Measurements from ENCODE around the gene UGT1A8. TPM values are rescaled to one million over a fixed set of nuclear protein-coding genes. Genes with fewer than 3 reads are reported as not detected.

Gene UGT1A8
- total RNA-seq, 1 donor from 2014 or later: 0.17 TPM

GRCh38 chr2:233761040-233761769 lies 143.8 kb downstream of the UGT1A8 start:
- no peak overlapping the region for H3K27ac Mint-ChIP-seq
- H3K9me3 Mint-ChIP-seq: peaks cover 10% of the 10 kb centered on the region
- TF ChIP-seq, protein P1, sequence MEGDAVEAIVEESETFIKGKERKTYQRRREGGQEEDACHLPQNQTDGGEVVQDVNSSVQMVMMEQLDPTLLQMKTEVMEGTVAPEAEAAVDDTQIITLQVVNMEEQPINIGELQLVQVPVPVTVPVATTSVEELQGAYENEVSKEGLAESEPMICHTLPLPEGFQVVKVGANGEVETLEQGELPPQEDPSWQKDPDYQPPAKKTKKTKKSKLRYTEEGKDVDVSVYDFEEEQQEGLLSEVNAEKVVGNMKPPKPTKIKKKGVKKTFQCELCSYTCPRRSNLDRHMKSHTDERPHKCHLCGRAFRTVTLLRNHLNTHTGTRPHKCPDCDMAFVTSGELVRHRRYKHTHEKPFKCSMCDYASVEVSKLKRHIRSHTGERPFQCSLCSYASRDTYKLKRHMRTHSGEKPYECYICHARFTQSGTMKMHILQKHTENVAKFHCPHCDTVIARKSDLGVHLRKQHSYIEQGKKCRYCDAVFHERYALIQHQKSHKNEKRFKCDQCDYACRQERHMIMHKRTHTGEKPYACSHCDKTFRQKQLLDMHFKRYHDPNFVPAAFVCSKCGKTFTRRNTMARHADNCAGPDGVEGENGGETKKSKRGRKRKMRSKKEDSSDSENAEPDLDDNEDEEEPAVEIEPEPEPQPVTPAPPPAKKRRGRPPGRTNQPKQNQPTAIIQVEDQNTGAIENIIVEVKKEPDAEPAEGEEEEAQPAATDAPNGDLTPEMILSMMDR (conservative IDR thresholded peaks at IDR 0.05): no peak
- peaks cover 19% of the 10 kb centered on the region for H3K27me3 Mint-ChIP-seq
- no peaks in the 10 kb centered on the region for H3K36me3 Mint-ChIP-seq
- no peak for DNase-seq (ENCODE audit: extremely low spot score, unreplicated experiment)
- H3K4me3 Mint-ChIP-seq: no peak overlapping the region
- H3K4me1 Mint-ChIP-seq (ENCODE audit: unreplicated experiment): no peaks in the 10 kb centered on the region

DNA sequence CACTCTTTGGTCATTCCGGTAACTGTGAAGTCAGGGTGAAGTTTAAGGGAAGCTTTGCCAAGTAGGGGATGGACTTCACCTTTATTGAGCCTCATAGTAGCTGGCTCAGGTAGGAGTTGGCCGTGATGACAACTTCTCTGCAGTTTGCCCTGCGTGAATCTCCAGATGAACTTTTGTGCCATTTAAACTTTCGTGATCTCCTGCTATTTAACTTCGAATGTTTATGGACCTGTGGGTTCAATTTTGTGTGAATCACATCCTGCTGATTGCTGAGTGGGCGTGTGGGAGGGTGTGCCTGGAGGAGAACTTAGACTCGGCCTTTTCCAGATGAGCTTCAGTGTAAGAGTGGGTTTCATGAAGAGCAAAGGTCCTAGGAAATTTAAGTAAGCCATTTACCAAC lies 146.8 kb downstream of the UGT1A8 start:
- H3K9me3 Mint-ChIP-seq: no peaks in the 10 kb centered on the region
- no peak overlapping the region for H3K4me3 Mint-ChIP-seq
- H3K36me3 Mint-ChIP-seq: no peaks in the 10 kb centered on the region
- H3K27ac Mint-ChIP-seq: no peak overlapping the region
- TF ChIP-seq, protein P1 (conservative IDR thresholded peaks at IDR 0.05): no peak
- DNase-seq (ENCODE audit: extremely low spot score, unreplicated experiment): no peak
- peaks cover 25% of the 10 kb centered on the region for H3K27me3 Mint-ChIP-seq
- no peaks in the 10 kb centered on the region for H3K4me1 Mint-ChIP-seq (ENCODE audit: unreplicated experiment)

- peaks cover 27% of the 10 kb centered on the region for H3K27me3 Mint-ChIP-seq
- TF ChIP-seq, protein P1 (conservative IDR thresholded peaks at IDR 0.05): no peak
- H3K9me3 Mint-ChIP-seq: no peaks in the 10 kb centered on the region
- no peaks in the 10 kb centered on the region for H3K4me1 Mint-ChIP-seq (ENCODE audit: unreplicated experiment)
- no peak for DNase-seq (ENCODE audit: extremely low spot score, unreplicated experiment)
- no peaks in the 10 kb centered on the region for H3K36me3 Mint-ChIP-seq
- H3K4me3 Mint-ChIP-seq: no peak overlapping the region
- H3K27ac Mint-ChIP-seq: no peak overlapping the region
Measured at GRCh38 chr2:233764761-233765160, 147.3 kb downstream of the UGT1A8 start.

DNA sequence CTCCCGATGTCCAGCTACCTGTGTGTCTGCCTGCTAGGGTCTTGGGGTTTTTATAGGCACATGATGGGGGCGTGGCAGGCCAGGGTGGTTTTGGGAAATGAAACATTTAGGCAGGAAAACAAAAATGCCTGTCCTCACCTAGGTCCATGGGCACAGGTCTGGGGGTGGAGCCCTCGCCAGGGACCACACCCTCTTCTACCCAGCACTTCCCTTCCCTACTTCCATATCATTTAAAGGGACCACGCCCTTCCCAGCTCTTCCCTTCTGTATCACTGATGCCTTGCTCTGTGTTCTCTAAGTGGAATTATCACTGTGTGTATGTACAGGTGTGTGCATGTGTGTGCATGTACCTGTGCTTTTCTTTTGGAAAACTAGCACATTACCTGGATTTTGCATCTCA lies 149.0 kb downstream of the UGT1A8 start:
- TF ChIP-seq, protein P1 (conservative IDR thresholded peaks at IDR 0.05): no peak
- Mint-ChIP-seq H3K27me3 (peaks cover 33% of the 10 kb centered on the region), H3K27ac (no peak overlapping the region), H3K9me3 (no peaks in the 10 kb centered on the region), H3K4me3 (no peak overlapping the region), H3K4me1 (ENCODE audit: unreplicated experiment) (no peaks in the 10 kb centered on the region), H3K36me3 (no peaks in the 10 kb centered on the region)
- DNase-seq (ENCODE audit: extremely low spot score, unreplicated experiment): no peak

DNA sequence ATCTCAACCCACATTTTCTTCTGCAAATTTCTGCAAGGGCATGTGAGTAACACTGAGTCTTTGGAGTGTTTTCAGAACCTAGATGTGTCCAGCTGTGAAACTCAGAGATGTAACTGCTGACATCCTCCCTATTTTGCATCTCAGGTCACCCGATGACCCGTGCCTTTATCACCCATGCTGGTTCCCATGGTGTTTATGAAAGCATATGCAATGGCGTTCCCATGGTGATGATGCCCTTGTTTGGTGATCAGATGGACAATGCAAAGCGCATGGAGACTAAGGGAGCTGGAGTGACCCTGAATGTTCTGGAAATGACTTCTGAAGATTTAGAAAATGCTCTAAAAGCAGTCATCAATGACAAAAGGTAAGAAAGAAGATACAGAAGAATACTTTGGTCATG lies 150.6 kb downstream of the UGT1A8 start:
- H3K4me3 Mint-ChIP-seq: no peak overlapping the region
- DNase-seq (ENCODE audit: extremely low spot score, unreplicated experiment): no peak
- H3K36me3 Mint-ChIP-seq: no peaks in the 10 kb centered on the region
- H3K9me3 Mint-ChIP-seq: no peaks in the 10 kb centered on the region
- TF ChIP-seq, protein P1 (conservative IDR thresholded peaks at IDR 0.05): no peak
- H3K4me1 Mint-ChIP-seq (ENCODE audit: unreplicated experiment): no peaks in the 10 kb centered on the region
- H3K27ac Mint-ChIP-seq: no peak overlapping the region
- H3K27me3 Mint-ChIP-seq: peaks cover 33% of the 10 kb centered on the region

Measured in type B pancreatic cell (in vitro differentiated cells).